ENCODE data around the gene CTSD. TPM values are rescaled to one million over a fixed set of nuclear protein-coding genes. Genes with fewer than 3 reads are reported as not detected.

Gene CTSD
- total and polyA plus RNA-seq, 2 experiments from 2014 or later, result 67.1 to 251 TPM

DNA sequence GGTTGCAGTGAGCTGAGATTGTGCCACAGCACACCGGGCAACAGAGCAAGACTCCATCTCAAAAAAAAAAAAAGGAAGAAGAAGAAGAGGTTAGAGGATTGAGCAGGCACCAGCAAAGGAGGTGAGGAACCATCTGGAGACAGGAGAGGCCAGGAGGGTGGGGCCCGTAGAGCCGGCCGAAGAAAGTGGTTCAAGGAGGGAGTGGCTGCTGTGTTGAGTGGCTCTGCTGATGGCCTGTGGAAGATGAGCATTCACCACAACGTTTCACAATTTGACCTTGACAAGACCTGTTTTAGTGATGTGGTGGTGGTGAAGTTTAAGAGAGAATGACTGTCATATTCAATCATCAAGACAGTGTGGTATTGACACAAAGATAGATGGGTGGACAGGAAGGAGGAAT is 6.8 kb upstream of the CTSD start:
- ATAC-seq, result no peak
- peaks cover 11% of the 10 kb centered on the region; the same call in 1 of the 2 replicates for H3K4me1 ChIP-seq (ENCODE audit: insufficient read depth)
- TF ChIP-seq ZNF331 (CRISPR knock-in tag; IDR thresholded peaks at IDR 0.05; ENCODE audit: low read depth), result no peak
- TF ChIP-seq CREB1 (CRISPR knock-in tag; IDR thresholded peaks at IDR 0.05; ENCODE audit: low read depth), result no peak
- TF ChIP-seq CTCF (conservative IDR thresholded peaks at IDR 0.05; ENCODE audit: low read depth in 2 of 2), result no peak
- TF ChIP-seq ZNF462 (CRISPR knock-in tag; IDR thresholded peaks at IDR 0.05), result no peak
- no peak for TF ChIP-seq STAT1 (IDR thresholded peaks at IDR 0.05; ENCODE audit: unreplicated experiment)
- TF ChIP-seq NANOG (IDR thresholded peaks at IDR 0.05; ENCODE audit: borderline replicate concordance), result no peak
- TF ChIP-seq, protein P1, sequence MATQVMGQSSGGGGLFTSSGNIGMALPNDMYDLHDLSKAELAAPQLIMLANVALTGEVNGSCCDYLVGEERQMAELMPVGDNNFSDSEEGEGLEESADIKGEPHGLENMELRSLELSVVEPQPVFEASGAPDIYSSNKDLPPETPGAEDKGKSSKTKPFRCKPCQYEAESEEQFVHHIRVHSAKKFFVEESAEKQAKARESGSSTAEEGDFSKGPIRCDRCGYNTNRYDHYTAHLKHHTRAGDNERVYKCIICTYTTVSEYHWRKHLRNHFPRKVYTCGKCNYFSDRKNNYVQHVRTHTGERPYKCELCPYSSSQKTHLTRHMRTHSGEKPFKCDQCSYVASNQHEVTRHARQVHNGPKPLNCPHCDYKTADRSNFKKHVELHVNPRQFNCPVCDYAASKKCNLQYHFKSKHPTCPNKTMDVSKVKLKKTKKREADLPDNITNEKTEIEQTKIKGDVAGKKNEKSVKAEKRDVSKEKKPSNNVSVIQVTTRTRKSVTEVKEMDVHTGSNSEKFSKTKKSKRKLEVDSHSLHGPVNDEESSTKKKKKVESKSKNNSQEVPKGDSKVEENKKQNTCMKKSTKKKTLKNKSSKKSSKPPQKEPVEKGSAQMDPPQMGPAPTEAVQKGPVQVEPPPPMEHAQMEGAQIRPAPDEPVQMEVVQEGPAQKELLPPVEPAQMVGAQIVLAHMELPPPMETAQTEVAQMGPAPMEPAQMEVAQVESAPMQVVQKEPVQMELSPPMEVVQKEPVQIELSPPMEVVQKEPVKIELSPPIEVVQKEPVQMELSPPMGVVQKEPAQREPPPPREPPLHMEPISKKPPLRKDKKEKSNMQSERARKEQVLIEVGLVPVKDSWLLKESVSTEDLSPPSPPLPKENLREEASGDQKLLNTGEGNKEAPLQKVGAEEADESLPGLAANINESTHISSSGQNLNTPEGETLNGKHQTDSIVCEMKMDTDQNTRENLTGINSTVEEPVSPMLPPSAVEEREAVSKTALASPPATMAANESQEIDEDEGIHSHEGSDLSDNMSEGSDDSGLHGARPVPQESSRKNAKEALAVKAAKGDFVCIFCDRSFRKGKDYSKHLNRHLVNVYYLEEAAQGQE (IDR thresholded peaks at IDR 0.05; ENCODE audit: unreplicated experiment), result no peak

More for the DNA sequence above, 6.8 kb upstream of the CTSD start:
- no peak overlapping the region; the same call in 1 of the 2 replicates for H3K27ac Mint-ChIP-seq
- no peaks in the 10 kb centered on the region for H4K20me1 ChIP-seq (replicated peaks; ENCODE audit: insufficient read depth)
- H3K79me2 ChIP-seq (replicated peaks; ENCODE audit: insufficient read depth), result no peaks in the 10 kb centered on the region
- no peak overlapping the region for H3K4me2 ChIP-seq
- no peak overlapping the region for H3K4me3 ChIP-seq
- DNase-seq (ENCODE audit: low spot score), result no peak
- H2AFZ ChIP-seq, result no peak overlapping the region
- H3K9me3 Mint-ChIP-seq, result no peaks in the 10 kb centered on the region; the same call in 2 of the 3 replicates
- no peaks in the 10 kb centered on the region for H3K27me3 ChIP-seq (ENCODE audit: insufficient read depth)
- no peaks in the 10 kb centered on the region; the same call in 2 of the 3 replicates for H3K36me3 Mint-ChIP-seq (ENCODE audit: low read depth)
- no peaks in the 10 kb centered on the region for H3F3A ChIP-seq (replicated peaks; ENCODE audit: low read depth)
- peaks cover 21% of the 10 kb centered on the region for H3K27me3 Mint-ChIP-seq (ENCODE audit: insufficient read depth, low read depth, poor library complexity)
- H3K36me3 ChIP-seq (ENCODE audit: insufficient read depth), result no peaks in the 10 kb centered on the region
- no peak overlapping the region; the same call in 2 of the 3 replicates for H3K4me3 Mint-ChIP-seq
- no peaks in the 10 kb centered on the region for H3K9me2 ChIP-seq (ENCODE audit: insufficient read depth)
- H3K27ac ChIP-seq (ENCODE audit: low read depth), result no peak overlapping the region
- H3K4me1 Mint-ChIP-seq, result peaks cover 20% of the 10 kb centered on the region

Data from GM23338 (cell line).